Measurements from ENCODE around the gene RDH14.

RDH14 gene

DNA sequence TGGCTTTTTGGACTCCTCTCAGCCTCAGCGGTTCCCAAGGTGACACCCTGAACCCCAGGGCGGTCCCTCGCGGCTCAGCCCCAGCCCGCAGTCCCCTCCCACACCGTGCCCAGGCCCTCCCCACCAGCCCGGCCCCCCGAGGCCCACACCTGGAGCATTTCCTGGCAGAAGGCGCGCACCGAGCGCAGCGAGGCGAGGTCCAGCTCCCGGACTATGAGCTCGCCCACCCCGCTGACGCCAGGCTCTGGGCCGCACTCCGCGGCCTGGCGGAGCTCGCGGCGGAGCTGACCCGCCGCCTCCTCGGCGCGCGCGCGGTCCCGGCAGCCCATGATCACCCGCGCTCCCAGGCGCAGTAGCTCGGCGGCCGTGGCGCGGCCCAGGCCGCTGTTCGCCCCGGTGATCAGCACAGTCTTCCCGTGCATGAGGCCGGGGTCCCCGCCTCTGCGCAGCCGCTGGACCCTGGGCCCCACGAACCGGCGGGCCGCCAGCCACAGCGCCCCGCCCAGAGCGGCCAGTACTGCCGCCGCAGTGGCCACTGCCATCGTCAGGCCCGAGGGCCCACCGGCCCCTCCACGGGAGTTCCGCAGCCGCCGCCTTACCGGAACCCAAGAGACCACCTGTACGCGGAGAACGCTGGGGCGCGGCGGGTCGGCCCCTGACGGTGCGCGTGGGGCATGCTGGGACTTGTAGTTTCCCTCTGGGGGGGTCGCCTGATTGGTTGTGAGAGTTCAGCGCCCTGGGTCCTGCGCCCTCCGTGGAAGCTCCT, at the start of gene RDH14:
Gene RDH14 (minus strand): TSS at position 623 of the 766 bp plus-strand sequence. CDS start 81 bp downstream, at position 542.
- peak; percentile 96 for DNase-seq (ENCODE audit: low spot score)

GRCh38 chr2:18610090-18610489, 49.6 kb upstream of the RDH14 start:
- DNase-seq (ENCODE audit: low spot score) = no peak

DNA sequence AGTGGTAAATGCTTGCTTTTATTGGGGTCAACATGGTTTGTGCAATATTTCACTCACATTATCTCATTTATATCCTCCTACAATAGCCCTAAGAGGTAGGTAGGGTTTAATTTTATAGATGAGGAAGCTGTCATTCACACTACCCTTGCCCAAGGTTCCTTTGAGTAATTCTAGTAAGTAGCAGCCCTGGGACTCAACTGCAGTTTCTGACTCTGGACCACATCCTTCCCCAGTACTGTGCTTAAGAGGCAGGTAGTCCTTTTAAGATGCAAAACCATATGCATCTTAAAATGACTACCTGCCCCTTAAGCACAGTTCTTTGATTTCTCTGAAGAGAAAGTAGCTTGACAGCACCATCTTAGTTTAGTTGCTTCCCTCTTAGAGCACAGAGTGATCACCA, 44.7 kb upstream of the RDH14 start:
- DNase-seq (ENCODE audit: low spot score) = no peak

DNA sequence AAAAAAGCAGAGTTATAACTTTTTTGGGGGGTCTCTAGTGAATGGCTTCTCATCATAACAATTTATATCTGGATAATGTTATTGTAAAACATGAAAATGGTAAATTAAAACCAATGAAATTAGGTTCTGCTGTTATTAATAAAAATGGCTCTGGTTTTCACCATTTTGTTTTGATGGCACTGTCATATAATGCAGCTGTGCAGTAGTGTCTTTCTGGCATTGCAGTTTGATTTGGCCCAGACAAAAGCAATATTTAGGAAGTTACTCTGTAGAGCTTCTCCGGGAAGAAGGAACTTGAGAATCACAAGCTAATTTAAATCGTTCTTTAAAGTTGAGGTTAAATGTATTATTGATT, 44.1 kb upstream of the RDH14 start:
- no peak for DNase-seq (ENCODE audit: low spot score)

DNA sequence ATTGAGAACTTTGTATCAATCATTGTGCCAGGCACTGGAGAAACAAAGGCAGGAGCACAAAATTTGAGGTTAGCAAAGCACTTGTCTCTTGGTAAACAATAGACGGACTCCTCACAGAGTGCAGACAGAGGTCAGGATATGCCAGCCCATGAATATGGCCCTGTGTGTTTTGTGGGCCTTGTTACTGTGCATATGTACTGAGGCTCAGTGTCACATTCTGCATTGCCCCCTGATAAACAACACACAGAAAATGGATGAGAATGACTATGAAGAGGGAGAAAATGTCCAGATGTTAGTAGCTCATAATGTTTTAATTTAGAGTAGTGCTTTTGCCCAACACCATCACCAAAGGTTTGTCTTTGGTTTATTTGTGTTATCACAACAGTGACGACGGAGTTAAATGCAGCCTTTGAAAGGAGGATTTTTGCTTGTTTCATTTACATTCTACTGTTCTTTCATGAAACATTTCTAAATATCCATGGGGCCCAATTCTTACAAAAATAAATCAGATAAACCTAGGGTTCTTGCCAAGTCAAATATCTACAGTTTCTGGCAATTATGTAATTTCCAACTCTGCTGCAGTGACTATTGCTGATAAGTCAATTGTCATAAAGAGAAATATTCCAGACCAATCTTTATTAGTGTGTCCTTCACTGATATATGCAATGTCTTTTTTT, 43.5 kb upstream of the RDH14 start:
- DNase-seq (ENCODE audit: low spot score) = no peak

GRCh38 chr2:18602298-18602697, 41.8 kb upstream of the RDH14 start:
- no peak for DNase-seq (ENCODE audit: low spot score)

DNA sequence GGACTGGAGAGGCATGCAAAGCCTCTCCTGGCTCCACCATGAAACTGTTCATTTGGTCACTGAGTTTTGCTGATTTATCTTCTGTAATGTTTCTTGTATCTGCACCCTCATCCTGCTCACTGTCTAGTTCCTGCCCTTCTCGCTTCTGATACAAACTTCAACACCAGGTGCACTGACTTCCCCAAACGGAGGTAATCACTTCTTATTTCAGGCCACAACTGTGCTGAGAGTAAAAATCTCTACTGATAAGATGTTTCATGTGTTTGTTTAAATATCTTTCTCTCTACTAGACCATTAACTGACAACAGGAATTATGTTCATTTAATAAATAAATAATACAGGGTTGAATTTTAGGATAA, 39.8 kb upstream of the RDH14 start:
- DNase-seq (ENCODE audit: low spot score) = no peak

- no peak for DNase-seq (ENCODE audit: low spot score)
These were observed 39.2 kb upstream of the RDH14 start for GRCh38 chr2:18599509-18600254.

- no peak for DNase-seq (ENCODE audit: low spot score)
These were observed 38.5 kb upstream of the RDH14 start for GRCh38 chr2:18598848-18599484.

DNA sequence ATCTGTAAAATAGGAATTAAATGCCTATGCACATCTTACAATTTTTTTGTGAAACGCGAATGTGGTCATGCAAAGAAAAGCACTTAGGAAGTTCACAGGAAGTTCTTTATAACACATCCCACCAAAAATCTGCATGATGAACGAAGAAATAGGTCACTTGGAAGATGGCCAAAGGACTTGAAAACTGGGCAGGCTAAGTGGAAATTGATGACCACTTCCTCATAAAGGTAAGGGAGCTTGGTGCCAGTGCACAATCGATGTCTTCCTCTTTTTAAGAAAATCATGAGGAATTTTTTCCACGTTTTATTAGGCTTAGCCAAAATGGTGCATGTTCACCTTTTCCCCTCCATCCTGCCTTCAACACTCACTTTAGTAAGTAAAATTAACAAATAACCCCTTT, 37.2 kb upstream of the RDH14 start:
- no peak for DNase-seq (ENCODE audit: low spot score)

GRCh38 chr2:18596993-18597392, 36.5 kb upstream of the RDH14 start:
- no peak for DNase-seq (ENCODE audit: low spot score)

DNA sequence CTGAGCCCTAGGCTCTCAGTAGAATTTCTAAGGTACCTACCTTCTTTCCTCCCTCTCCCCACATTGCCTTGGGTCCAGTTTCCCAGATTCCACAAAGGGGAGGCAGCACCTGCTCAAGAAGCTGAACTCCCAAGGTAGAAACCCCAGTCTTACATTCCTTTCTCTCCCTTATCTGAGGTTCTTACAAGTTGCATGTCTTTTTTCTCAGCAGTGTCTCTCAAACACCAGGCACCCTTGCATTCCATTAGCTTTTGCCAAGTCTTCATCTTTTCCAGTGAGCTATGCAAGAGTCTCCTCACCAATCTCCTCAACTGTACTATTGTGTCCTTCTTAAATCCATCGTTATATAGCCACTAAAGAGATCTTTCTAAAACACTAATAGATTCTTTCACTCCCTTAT, 33.0 kb upstream of the RDH14 start:
- DNase-seq (ENCODE audit: low spot score) = no peak

DNA sequence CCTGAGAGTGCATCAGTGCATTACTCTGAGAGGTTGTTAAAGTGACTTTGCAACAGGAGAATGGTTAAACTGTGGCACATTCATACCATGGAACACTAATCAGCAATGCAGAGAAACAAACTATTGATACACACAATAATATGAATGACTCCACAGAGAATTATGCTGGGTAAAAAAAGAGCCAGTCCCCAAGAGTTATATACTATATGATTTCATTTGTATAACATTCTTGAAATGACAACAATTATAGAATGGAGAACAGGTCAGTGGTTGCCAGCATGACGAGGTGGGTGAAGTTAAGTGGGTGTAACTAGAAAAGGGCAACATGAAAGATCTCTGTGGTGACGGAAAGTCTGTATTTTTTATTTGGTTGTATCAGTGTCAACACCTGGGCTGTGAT, 31.9 kb upstream of the RDH14 start:
- DNase-seq (ENCODE audit: low spot score) = no peak

DNA sequence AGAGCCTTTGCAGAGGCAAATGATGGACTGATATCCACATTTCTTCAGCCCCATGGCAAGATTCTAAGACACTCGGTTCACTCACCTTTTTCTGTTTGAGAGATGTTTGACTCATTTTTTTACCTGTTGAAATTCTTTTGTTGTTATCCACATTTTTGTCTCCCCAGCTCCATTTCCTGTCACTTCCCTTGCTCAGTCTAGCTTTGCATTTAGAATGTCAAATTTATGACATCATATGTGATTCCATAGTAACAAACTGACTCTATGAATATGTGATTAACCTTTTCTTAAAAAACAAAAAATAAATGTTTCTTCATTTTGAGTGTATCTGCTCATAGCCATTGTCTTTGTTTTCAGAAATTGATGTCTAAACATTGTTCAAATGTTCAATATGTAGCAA, 28.9 kb upstream of the RDH14 start, which contains the start of gene NT5C1B:
Gene NT5C1B (minus strand): TSS at position 216 of the 400 bp plus-strand sequence. CDS start 101 bp downstream, at position 115.
- no peak for DNase-seq (ENCODE audit: low spot score)

- no peak for DNase-seq (ENCODE audit: low spot score)
These were observed 28.3 kb upstream of the RDH14 start for GRCh38 chr2:18588802-18589201.

GRCh38 chr2:18588049-18588448, 27.6 kb upstream of the RDH14 start:
- no peak for DNase-seq (ENCODE audit: low spot score)

DNA sequence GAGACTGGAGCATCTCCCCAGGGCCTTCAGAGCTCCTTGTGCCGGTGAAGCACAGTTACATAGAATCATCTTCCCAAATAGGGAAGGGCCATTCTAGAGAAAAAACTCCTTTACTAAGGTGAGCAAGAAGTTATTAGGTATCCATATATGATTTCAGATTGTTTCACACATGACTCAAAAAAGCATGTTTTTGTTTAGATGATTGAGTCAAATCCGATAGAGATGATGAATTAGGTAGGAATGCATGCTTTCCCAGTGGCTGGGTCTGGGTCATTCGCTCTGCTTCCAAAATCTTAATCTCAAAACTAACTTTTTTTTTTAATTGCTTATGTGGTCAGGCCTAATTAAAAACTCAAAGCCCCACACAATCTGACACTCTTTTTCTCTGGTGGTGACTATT, 25.1 kb upstream of the RDH14 start:
- DNase-seq (ENCODE audit: low spot score) = no peak

DNA sequence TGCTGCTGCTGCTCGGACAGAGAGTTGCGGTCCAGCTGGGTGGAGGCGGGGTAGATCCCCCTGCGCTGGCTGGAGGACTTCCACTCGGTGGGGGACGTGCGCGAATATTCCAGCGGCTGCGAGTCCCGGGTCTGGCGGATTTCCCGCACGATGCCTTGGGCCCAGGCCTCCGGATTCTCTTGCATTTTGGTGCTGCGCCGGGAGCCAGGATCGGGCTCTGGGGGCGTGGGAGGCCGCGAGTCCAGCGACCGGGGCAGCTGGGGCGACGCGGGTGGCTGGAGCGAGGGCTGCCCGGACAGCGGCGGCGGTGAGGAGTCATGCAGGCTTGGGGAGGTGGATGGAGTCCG, 24.1 kb upstream of the RDH14 start:
- DNase-seq (ENCODE audit: low spot score) = no peak

DNA sequence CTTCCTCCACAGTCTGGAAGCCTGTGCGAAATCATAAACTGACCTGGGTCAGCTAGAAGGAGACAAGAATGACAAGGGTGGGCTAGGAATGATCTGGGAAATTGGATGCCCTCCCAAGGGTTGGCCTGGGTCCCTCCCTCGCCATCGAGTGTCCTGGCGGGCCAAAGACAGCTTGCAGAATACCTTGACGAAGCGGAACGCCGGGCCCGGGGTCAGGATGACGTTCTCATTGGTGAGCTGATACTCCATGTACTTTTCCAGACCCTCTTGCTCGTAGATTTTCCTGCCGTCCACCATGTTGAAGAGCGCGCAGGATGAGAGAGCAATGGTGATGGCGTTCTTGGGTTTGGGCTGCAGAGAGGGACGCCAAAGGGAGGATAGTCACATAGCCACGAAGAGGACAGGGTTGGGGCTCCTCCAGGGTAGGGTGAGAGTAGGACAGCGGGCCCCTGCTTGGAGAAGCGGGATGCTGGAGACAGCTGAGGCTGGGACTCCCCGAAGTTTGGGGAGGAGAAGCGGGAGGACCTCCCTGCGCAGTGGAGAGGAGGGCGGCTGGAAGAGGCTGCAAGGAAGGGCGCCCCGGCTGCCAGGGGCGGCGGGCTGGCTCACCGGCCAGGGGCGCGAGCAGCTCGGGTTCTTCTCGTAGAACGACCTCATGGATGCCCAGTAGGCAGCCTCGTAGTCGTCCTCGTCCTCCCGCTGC, 23.6 kb upstream of the RDH14 start:
- DNase-seq (ENCODE audit: low spot score) = no peak

GRCh38 chr2:18580606-18581005, 20.2 kb upstream of the RDH14 start:
- no peak for DNase-seq (ENCODE audit: low spot score)

DNA sequence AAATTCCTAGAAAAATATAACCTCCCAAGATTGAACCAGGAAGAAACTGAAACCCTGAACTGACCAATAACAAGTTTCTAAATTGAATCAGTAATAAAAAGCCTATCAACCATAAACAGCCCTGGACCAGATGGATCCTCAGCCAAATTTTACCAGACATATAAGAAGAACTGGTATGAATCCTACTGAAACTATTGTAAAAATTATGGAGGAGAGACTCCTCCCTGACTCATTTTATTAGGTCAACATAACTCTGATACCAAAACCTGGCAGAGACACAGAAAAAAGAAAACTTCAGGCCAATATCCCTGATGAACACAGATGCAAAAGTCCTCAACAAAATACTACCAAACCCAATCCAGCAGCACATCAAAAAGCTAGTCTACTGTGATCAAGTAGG, 17.6 kb upstream of the RDH14 start:
- no peak for DNase-seq (ENCODE audit: low spot score)

DNA sequence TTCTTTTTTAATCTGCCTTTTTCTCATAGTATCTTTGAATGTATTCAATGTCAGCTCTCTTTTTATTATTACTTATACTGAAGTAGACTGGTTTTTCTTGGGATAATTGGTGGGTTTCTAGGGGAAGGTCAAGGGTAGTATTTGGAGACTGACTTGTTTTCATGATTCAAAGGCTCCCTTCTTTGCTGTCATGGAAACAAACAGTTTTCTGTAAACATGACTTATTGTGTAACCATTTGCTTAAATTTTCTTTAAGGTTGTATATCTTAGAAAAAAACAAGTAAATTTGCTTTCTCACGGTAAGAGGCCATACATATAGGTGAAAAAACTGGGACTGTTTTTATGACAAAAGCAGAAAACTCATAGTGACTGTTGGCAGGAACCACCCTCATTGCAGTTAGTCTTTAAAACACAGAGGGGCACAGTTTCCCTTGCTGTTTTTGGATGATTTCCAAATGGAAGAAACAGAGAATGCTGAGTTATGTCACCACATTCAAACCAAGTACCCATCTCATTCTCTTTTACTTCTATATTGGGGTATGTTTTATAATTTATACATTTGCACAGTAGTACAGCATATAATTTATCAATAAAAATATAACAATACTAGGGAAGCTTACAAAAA, 5.8 kb upstream of the RDH14 start:
- DNase-seq (ENCODE audit: low spot score) = no peak

Measured in left forelimb (tissue), 1 donor.